HG02610 (cell line): ENCODE measurements around the gene RAB42.

Source experiments
- ATAC-seq: cut with Tn5 transposase; IDR thresholded peaks from one replicate; pipeline ENCODE4 v1.9.1; 2021; ENCODE audit warnings: mild to moderate bottlenecking, moderate library complexity; ENCODE audit not compliant: unreplicated experiment

Gene RAB42

GRCh38 chr1:28644494-28644893 lies 52.4 kb downstream of the RAB42 start:
- no peak for ATAC-seq
